Cardiac fibroblast (primary cell): ENCODE results near the gene CTDSPL2.

Experiments
- DNase-seq, 2 donors: peaks; one replicate each; pipeline versions ENCODE4 v3.0.0 to v3.0.0-alpha.2; 2010; ENCODE audit warnings: low read depth in 2 of 2
- H3K4me3 ChIP-seq, 2 donors: replicated peaks in 1 of 2; 1 replicate in 1 of 2; 2 replicates in 1 of 2; pipeline ENCODE4 v1.5.1; 2011; ENCODE audit warnings: low read depth in 2 of 2, low read length in 2 of 2, mild to moderate bottlenecking in 2 of 2, moderate library complexity in 1 of 2
- CTCF ChIP-seq: IDR thresholded peaks from one replicate; pipeline ENCODE4 v1.5.1; 2011; ENCODE audit warnings: low read depth, mild to moderate bottlenecking, low read length, inconsistent platforms

Gene CTDSPL2

DNA sequence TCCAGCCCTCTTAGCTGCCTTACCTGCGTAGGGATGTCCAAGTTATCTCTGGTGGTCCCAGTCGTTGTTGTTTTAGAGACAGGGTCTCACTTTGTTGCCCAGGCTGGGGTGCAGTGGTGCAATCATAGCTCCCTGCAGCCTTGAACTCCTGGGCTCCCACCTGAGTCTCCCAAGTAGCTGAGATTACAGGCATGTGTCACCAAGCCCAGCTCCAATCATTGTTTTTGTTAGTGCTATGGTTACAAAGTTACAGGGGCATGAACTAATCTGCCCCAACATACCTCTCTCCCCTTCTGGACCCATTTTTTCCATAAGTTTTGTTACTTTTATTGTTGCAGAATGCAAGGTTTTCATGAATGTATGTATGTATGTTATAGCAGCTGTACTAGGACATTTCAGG is 54.7 kb downstream of the CTDSPL2 start:
- DNase-seq: no peak
- TF ChIP-seq CTCF: no peak
- no peak overlapping the region for H3K4me3 ChIP-seq

- no peak overlapping the region for H3K4me3 ChIP-seq
- TF ChIP-seq CTCF: no peak
- no peak for DNase-seq
Observed at GRCh38 chr15:44485880-44486279, 58.5 kb downstream of the CTDSPL2 start.

DNA sequence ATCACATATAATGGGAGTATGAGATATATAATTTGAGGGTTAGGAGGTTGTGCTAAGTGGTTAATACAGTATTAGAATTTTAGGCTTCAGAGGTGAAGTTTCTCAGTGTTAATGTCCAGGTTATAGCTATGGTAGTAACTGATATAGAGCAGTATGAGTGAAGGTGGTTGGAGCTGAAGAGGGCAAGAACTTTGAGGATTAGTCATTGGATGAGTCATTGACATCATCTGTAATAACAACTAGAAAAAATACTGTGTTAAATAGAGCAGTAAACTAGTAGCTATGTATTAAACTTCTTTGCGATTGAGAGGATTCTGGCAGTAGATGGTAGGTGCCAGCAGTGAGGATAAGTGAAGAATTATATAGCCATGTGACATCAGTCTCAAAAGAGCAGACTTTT is 62.0 kb downstream of the CTDSPL2 start:
- no peak overlapping the region for H3K4me3 ChIP-seq
- DNase-seq: peak; percentile 60 to 88
- no peak for TF ChIP-seq CTCF

DNA sequence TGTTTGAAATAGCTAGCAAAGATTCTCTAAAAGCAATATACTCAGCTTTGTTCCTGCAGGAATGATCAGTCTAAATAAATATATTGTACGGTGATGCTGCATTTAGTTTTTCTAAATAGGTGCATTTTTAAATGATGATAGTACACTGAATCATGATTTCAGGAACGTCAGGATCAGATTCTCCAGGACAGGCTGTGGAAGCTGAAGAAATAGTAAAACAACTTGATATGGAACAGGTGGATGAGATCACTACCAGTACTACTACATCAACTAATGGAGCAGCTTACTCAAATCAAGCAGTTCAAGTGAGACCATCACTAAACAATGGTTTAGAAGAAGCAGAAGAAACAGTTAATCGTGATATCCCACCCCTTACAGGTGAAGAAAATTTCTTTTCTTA is 63.2 kb downstream of the CTDSPL2 start:
- H3K4me3 ChIP-seq: no peak overlapping the region
- peak in 1 of 2 donors; percentile 44 for DNase-seq
- no peak for TF ChIP-seq CTCF

DNA sequence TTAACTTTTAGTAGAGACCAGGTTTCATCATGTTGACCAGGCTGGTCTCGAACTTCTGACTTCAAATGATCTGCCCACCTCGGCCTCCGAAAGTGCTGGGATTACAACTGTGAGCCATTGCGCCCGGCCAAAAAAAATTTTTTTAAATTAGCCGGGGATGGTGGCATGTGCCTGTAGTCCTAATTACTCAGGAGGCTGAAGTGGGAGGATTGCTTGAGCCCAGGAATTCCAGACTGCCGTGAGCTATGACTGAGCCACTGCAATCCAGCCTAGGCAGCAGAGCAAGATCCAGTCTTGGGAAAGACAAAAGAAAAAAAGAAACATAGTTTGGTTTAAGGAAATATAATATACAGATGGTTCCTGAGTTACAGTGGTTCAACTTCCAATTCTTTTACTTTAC is 64.6 kb downstream of the CTDSPL2 start:
- no peak overlapping the region for H3K4me3 ChIP-seq
- no peak for TF ChIP-seq CTCF
- no peak for DNase-seq

DNA sequence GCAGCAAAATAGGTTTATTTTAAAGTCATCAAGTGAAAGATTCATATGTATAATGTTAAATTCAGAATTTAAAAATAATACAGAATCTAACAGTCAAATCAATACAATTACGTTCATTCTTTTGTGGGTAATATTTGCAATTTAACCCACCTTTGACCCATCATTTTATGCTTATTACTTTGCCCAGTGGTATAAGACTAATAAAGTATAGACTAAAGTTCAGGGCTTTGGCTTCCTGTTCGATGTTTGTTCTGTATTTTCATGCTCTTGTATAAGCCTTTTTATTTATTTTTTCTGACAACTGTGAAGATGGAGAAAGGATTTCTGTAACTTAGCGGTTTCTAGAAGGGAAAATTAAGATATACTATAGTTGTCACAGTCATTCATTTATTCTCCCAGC is 65.2 kb downstream of the CTDSPL2 start:
- no peak overlapping the region for H3K4me3 ChIP-seq
- DNase-seq: no peak
- TF ChIP-seq CTCF: no peak

GRCh38 chr15:44495562-44495961 is 68.1 kb downstream of the CTDSPL2 start:
- no peak for DNase-seq
- TF ChIP-seq CTCF: no peak
- H3K4me3 ChIP-seq: no peak overlapping the region
